HG02884 (cell line): ENCODE results near the gene TPM2.

Experiments
- ATAC-seq: cut with Tn5 transposase; IDR thresholded peaks from one replicate; pipeline ENCODE4 v1.9.1; 2021; ENCODE audit warnings: mild to moderate bottlenecking, moderate library complexity; ENCODE audit not compliant: unreplicated experiment

Gene TPM2

GRCh38 chr9:35679766-35680330 is 9.9 kb downstream of the TPM2 start:
- no peak for ATAC-seq

GRCh38 chr9:35679091-35679490 is 10.6 kb downstream of the TPM2 start:
- ATAC-seq: no peak

- no peak for ATAC-seq
Measured at GRCh38 chr9:35675732-35676392, 13.9 kb downstream of the TPM2 start.

GRCh38 chr9:35675204-35675603 is 14.5 kb downstream of the TPM2 start:
- no peak for ATAC-seq

- ATAC-seq: no peak
Measured at GRCh38 chr9:35674025-35674361, 15.7 kb downstream of the TPM2 start.

GRCh38 chr9:35673132-35674024 is 16.3 kb downstream of the TPM2 start, which contains the start of gene CA9:
Gene CA9 (plus strand): TSS chr9:35673928. CDS start chr9:35673960, 32 bp downstream.
- ATAC-seq: no peak

GRCh38 chr9:35669331-35670145 is 20.2 kb downstream of the TPM2 start:
- ATAC-seq: no peak

- ATAC-seq: no peak
Measured at GRCh38 chr9:35667939-35668338, 21.8 kb downstream of the TPM2 start.

GRCh38 chr9:35666549-35666948 is 23.2 kb downstream of the TPM2 start:
- ATAC-seq: no peak

- ATAC-seq: no peak
Measured at GRCh38 chr9:35666045-35666444, 23.7 kb downstream of the TPM2 start.

GRCh38 chr9:35665471-35665818 is 24.3 kb downstream of the TPM2 start:
- no peak for ATAC-seq

GRCh38 chr9:35664531-35665470 is 24.9 kb downstream of the TPM2 start, which contains the start of gene ARHGEF39:
Gene ARHGEF39 (minus strand): TSS chr9:35665195. CDS start chr9:35665169, 26 bp downstream.
- peak; percentile 70 for ATAC-seq

- no peak for ATAC-seq
Measured at GRCh38 chr9:35662437-35662836, 27.3 kb downstream of the TPM2 start.

- ATAC-seq: no peak
Measured at GRCh38 chr9:35661756-35662350, 27.9 kb downstream of the TPM2 start.

- no peak for ATAC-seq
Measured at GRCh38 chr9:35660966-35661415, 28.7 kb downstream of the TPM2 start.

GRCh38 chr9:35659340-35659739 is 30.4 kb downstream of the TPM2 start:
- no peak for ATAC-seq

GRCh38 chr9:35658968-35659220 is 30.8 kb downstream of the TPM2 start:
- no peak for ATAC-seq

GRCh38 chr9:35658137-35658967 is 31.4 kb downstream of the TPM2 start, which contains the start of gene CCDC107:
Gene CCDC107 (plus strand): TSS chr9:35658292. CDS start chr9:35658380, 88 bp downstream.
- peak; percentile 54 for ATAC-seq
